Measurements from ENCODE around the gene WDR5B.

The WDR5B gene

GRCh38 chr3:122365073-122365472, 50.8 kb downstream of the WDR5B start:
- no peak for DNase-seq

GRCh38 chr3:122364490-122364889, 51.4 kb downstream of the WDR5B start:
- DNase-seq = no peak

Data from fibroblast of upper back skin (primary cell).